Panc1 (cell line): ENCODE results near the gene EIF4G3. TPM values are rescaled to one million over a fixed set of nuclear protein-coding genes. Genes with fewer than 3 reads are reported as not detected.

Experiments used
- ATAC-seq: fragments of 200-7000 bp; cut with Tn5 transposase; 2 replicates; pipeline ENCODE4 v1.9.1; 2020; ENCODE audit warnings: mild to moderate bottlenecking, moderate library complexity
- BruUV-seq: library from RNA; stranded (reverse); fragments of 400-500 nt; replicated peaks from 2 replicates; lab custom pipeline; 2021; lab: Mats Ljungman, UMichigan
- CTCF ChIA-PET: fragments of 300-600 bp; sonication (Branson Sonifier 250); formaldehyde crosslinking; loops from one replicate; lab custom pipeline; 2022; ENCODE audit warnings: antibody characterized with exemption; lab: Charles Lee
- POLR2A ChIA-PET: fragments of 300-600 bp; sonication (Branson Sonifier 250); formaldehyde crosslinking; loops from one replicate; lab custom pipeline; 2022; ENCODE audit warnings: antibody characterized with exemption; lab: Charles Lee
- DNase-seq: peaks from one replicate; pipeline ENCODE4 v3.0.0-alpha.2; 2010; ENCODE audit warnings: low read depth, low spot score
- H3K27ac ChIP-seq: 2 replicates; pipeline ENCODE4 v1.5.1; 2011; ENCODE audit warnings: mild to moderate bottlenecking, low read length, inconsistent platforms
- H3K27me3 ChIP-seq: fragments of 200-500 bp; sonication (Bioruptor generic); 2 replicates; pipeline ENCODE4 v1.6.0; 2014; ENCODE audit warnings: low read length, inconsistent platforms; ENCODE audit not compliant: control insufficient read depth, insufficient read depth
- H3K36me3 ChIP-seq: fragments of 200-500 bp; sonication (Bioruptor generic); 2 replicates; pipeline ENCODE4 v1.5.1; 2014; ENCODE audit warnings: inconsistent platforms, mild to moderate bottlenecking, low read length, moderate library complexity; ENCODE audit not compliant: control insufficient read depth, insufficient read depth
- H3K4me1 ChIP-seq: 2 replicates; pipeline ENCODE4 v1.5.1; 2011; ENCODE audit warnings: inconsistent platforms, mild to moderate bottlenecking, low read length, moderate library complexity; ENCODE audit not compliant: control insufficient read depth, insufficient read depth
- H3K4me3 ChIP-seq, 2 experiments: 2 replicates each; pipeline ENCODE4 v1.5.1; 2011 to 2012; ENCODE audit warnings: low read depth in 2 of 2, low read length in 2 of 2, mild to moderate bottlenecking in 2 of 2, inconsistent platforms in 1 of 2, moderate library complexity in 1 of 2
- H3K9me3 ChIP-seq: fragments of 200-500 bp; sonication (Bioruptor generic); 2 replicates; pipeline ENCODE4 v1.5.1; 2014; ENCODE audit warnings: low read depth, mild to moderate bottlenecking, inconsistent platforms, low read length, moderate library complexity; ENCODE audit not compliant: control insufficient read depth, insufficient read depth
- POLR2AphosphoS5 ChIP-seq: IDR thresholded peaks from 2 replicates; pipeline ENCODE4 v1.6.1; 2012; ENCODE audit warnings: mild to moderate bottlenecking, low read depth, low read length, moderate library complexity
- REST ChIP-seq, 2 experiments: IDR thresholded peaks; 2 replicates each; pipeline ENCODE4 v1.6.1; 2011 to 2012; ENCODE audit warnings: low read depth in 2 of 2, control low read depth in 1 of 2, low read length in 1 of 2, mild to moderate bottlenecking in 1 of 2, moderate library complexity in 1 of 2; ENCODE audit not compliant: insufficient read depth in 1 of 2
- SIN3A ChIP-seq: IDR thresholded peaks from 2 replicates; pipeline ENCODE4 v1.6.1; 2012; ENCODE audit warnings: low read depth, mild to moderate bottlenecking, low read length, moderate library complexity, borderline replicate concordance; ENCODE audit not compliant: insufficient read depth
- TCF7L2 ChIP-seq: IDR thresholded peaks from 2 replicates; pipeline ENCODE4 v1.6.1; 2011; ENCODE audit warnings: mild to moderate bottlenecking, low read depth, low read length, inconsistent platforms
- in situ Hi-C: cut with HindIII; loops from 2 replicates; pipeline ENCODE4 v1.10.0; 2016; ENCODE audit warnings: low sequenced_read_pairs, low pct_unique_long_range_greater_than_20kb
- intact Hi-C: fragments of 100-400 bp; cut with micrococcal nuclease; formaldehyde crosslinking; loops from one replicate; pipeline ENCODE4 v1.10.0; 2022; ENCODE audit not compliant: unreplicated experiment
- total RNA-seq: library from RNA; stranded (reverse); gene quantifications from one replicate; pipeline ENCODE4 v1.2.1, GENCODE V29; 2021; ENCODE audit not compliant: unreplicated experiment
- TF ChIP-seq, protein P1 (sequence below): fragments of 450-650 bp; IDR thresholded peaks from 2 replicates; pipeline ENCODE4 v1.5.1; 2017; ENCODE audit warnings: mild to moderate bottlenecking

The EIF4G3 gene
- total RNA-seq, 1 experiment from 2014 or later: 78.6 TPM

DNA sequence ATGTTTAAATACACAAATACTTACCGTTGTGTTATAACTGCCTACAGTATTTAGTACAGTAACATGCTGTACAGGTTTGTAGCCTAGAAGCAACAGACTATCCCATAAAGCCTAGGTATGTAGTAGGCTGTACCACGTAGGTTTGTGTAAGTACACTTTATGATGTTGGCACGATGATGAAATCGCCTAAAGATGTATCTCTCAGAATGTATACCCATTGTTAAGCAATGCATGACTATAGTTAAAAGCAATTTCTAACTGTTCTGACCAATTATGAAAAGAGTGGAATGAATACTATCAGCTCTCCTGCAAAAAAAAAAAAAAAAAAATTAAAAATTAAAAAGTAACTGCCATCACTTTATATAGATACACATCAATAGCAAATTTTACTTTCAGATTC, 401.0 kb downstream of the EIF4G3 start:
- Histone ChIP-seq H3K27me3 (no peaks in the 10 kb centered on the region), H3K9me3 (no peaks in the 10 kb centered on the region), H3K27ac (no peak overlapping the region), H3K36me3 (peaks cover 59% of the 10 kb centered on the region), H3K4me3 (no peak overlapping the region), H3K4me1 (peaks cover 3% of the 10 kb centered on the region; the same call in 1 of the 2 replicates)
- TF ChIP-seq SIN3A (no peak), POLR2AphosphoS5 (no peak), TCF7L2 (no peak), REST (IDR thresholded peaks at IDR 0.05; ENCODE audit: insufficient read depth in 1 of 2, low read depth in 2 of 2, low read length in 1 of 2) (no peak)
- TF ChIP-seq, protein P1, sequence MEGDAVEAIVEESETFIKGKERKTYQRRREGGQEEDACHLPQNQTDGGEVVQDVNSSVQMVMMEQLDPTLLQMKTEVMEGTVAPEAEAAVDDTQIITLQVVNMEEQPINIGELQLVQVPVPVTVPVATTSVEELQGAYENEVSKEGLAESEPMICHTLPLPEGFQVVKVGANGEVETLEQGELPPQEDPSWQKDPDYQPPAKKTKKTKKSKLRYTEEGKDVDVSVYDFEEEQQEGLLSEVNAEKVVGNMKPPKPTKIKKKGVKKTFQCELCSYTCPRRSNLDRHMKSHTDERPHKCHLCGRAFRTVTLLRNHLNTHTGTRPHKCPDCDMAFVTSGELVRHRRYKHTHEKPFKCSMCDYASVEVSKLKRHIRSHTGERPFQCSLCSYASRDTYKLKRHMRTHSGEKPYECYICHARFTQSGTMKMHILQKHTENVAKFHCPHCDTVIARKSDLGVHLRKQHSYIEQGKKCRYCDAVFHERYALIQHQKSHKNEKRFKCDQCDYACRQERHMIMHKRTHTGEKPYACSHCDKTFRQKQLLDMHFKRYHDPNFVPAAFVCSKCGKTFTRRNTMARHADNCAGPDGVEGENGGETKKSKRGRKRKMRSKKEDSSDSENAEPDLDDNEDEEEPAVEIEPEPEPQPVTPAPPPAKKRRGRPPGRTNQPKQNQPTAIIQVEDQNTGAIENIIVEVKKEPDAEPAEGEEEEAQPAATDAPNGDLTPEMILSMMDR: no peak
- intact Hi-C loops (no loop called here), in situ Hi-C loops (no loop called here)
- ATAC-seq: no peak
- no peak for DNase-seq
- ChIA-PET CTCF (no interaction called here), POLR2A (no interaction called here)
- BruUV-seq: no TSS peak

- no peak for TF ChIP-seq REST (IDR thresholded peaks at IDR 0.05; ENCODE audit: insufficient read depth in 1 of 2, low read depth in 2 of 2, low read length in 1 of 2)
- TF ChIP-seq POLR2AphosphoS5: no peak
- TF ChIP-seq, protein P1: no peak
- no peak for TF ChIP-seq TCF7L2
- in situ Hi-C loops: no loop called here
- intact Hi-C loops: no loop called here
- Histone ChIP-seq H3K4me3 (no peak overlapping the region), H3K9me3 (no peaks in the 10 kb centered on the region), H3K4me1 (no peaks in the 10 kb centered on the region), H3K27me3 (no peaks in the 10 kb centered on the region), H3K36me3 (peaks cover 57% of the 10 kb centered on the region), H3K27ac (no peak overlapping the region)
- BruUV-seq: no TSS peak
- ChIA-PET POLR2A (no interaction called here), CTCF (no interaction called here)
- DNase-seq (no peak), ATAC-seq (no peak)
Measured at GRCh38 chr1:20771780-20772179, 404.9 kb downstream of the EIF4G3 start.
